ENCODE data around the gene NHLRC1.

Gene NHLRC1

DNA sequence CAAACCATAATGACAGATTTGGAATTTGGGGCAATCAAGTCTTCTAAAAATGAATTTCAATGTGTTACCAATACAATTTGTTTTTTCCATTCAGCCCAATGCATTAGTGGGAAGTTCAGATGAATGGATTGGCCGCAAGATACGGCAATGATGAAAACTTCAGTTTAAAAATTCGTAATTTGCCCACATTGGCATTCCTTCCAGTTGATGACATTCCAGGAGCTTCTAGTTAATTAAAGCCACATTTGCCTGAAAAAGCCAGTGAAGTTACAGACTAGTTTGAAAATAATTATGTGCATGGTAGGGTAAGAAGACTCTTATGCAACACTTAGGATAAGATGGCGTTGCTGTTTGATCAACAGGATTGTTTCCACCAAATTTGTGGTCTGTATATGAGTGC lies 46.2 kb downstream of the NHLRC1 start:
- no peak for TF ChIP-seq POLR2A (IDR thresholded peaks at IDR 0.05; ENCODE audit: extremely low read depth, insufficient read length)
- no peak for TF ChIP-seq MAX (IDR thresholded peaks at IDR 0.05; ENCODE audit: low read depth, low read length)
- TF ChIP-seq MYC (IDR thresholded peaks at IDR 0.05; ENCODE audit: low read depth, low read length): no peak
- TF ChIP-seq CTCF (IDR thresholded peaks at IDR 0.05; ENCODE audit: low read depth, low read length): no peak
- no peak for DNase-seq (ENCODE audit: low read depth)
- no peak overlapping the region for H3K4me3 ChIP-seq (ENCODE audit: low read depth, low read length)

DNA sequence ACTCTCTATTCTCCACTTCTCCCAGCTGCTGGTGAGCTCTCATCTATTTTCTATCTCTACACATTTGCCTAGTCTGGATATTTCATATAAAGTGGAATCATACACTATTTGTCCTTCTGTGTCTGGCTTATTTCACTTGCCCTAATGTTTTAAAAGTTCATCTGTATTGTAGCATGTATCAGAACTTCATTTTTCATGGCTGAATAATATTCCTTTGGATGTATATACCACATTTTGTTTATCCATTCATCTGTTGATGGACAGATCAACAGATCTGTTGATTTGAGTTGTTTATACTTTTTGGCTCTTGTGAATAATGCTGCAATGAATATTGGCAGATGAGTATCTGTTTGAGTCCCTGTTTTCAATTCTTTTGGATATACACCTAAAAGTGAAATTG lies 49.6 kb downstream of the NHLRC1 start:
- DNase-seq (ENCODE audit: low read depth): no peak
- no peak overlapping the region for H3K4me3 ChIP-seq (ENCODE audit: low read depth, low read length)
- TF ChIP-seq CTCF (IDR thresholded peaks at IDR 0.05; ENCODE audit: low read depth, low read length): no peak

- H3K4me3 ChIP-seq (ENCODE audit: low read depth, low read length): no peak overlapping the region
- DNase-seq (ENCODE audit: low read depth): no peak
- TF ChIP-seq POLR2A (IDR thresholded peaks at IDR 0.05; ENCODE audit: extremely low read depth, insufficient read length): no peak
- TF ChIP-seq MAX (IDR thresholded peaks at IDR 0.05; ENCODE audit: low read depth, low read length): no peak
- TF ChIP-seq MYC (IDR thresholded peaks at IDR 0.05; ENCODE audit: low read depth, low read length): no peak
- TF ChIP-seq CTCF (IDR thresholded peaks at IDR 0.05; ENCODE audit: low read depth, low read length): no peak
Measured at GRCh38 chr6:18070486-18070885, 52.0 kb downstream of the NHLRC1 start.

Measured in NB4 (cell line).